AG04450 (cell line): Measurements from ENCODE around the gene TRIP10. TPM values are rescaled to one million over a fixed set of nuclear protein-coding genes. Genes with fewer than 3 reads are reported as not detected.

Source experiments
- CTCF ChIA-PET: fragments of 300-600, 350-600 bp; formaldehyde crosslinking; extraction: SDS; loops from one replicate; lab custom pipeline; 2022; ENCODE audit warnings: antibody characterized with exemption, inconsistent platforms; lab: Charles Lee
- POLR2A ChIA-PET: fragments of 350-600 bp; formaldehyde crosslinking; extraction: SDS; loops from one replicate; lab custom pipeline; 2021; ENCODE audit warnings: antibody characterized with exemption, inconsistent platforms; lab: Yijun Ruan, JAX
- DNase-seq: peaks from one replicate; pipeline ENCODE4 v3.0.0-alpha.2; 2011; ENCODE audit warnings: low read depth, low spot score
- H3K27ac ChIP-seq: one replicate; pipeline ENCODE4 v1.5.1; 2012; ENCODE audit warnings: low read depth, low read length, control low read depth
- H3K27me3 ChIP-seq: one replicate; pipeline ENCODE4 v1.6.0; 2012; ENCODE audit warnings: low read length; ENCODE audit not compliant: control insufficient read depth, insufficient read depth
- H3K4me3 ChIP-seq: 2 replicates; pipeline ENCODE4 v1.5.1; 2011; ENCODE audit warnings: mild to moderate bottlenecking, low read depth, low read length, control low read depth
- H3K9me3 ChIP-seq: 2 replicates; pipeline ENCODE4 v1.5.1; 2012; ENCODE audit warnings: low read length; ENCODE audit not compliant: control insufficient read depth, insufficient read depth
- CTCF ChIP-seq: IDR thresholded peaks from 2 replicates; pipeline ENCODE4 v1.5.1; 2011; ENCODE audit warnings: low read depth, low read length, control low read depth, inconsistent platforms
- polyA plus RNA-seq: library from polyadenylated mRNA; depleted of rRNA; stranded (reverse); fragments of >200 nt; gene quantifications from 2 replicates; pipeline ENCODE4 v1.2.3, GENCODE V29; 2011

TRIP10 gene
- polyA plus RNA-seq, 1 experiment, result 29.3 TPM

DNA sequence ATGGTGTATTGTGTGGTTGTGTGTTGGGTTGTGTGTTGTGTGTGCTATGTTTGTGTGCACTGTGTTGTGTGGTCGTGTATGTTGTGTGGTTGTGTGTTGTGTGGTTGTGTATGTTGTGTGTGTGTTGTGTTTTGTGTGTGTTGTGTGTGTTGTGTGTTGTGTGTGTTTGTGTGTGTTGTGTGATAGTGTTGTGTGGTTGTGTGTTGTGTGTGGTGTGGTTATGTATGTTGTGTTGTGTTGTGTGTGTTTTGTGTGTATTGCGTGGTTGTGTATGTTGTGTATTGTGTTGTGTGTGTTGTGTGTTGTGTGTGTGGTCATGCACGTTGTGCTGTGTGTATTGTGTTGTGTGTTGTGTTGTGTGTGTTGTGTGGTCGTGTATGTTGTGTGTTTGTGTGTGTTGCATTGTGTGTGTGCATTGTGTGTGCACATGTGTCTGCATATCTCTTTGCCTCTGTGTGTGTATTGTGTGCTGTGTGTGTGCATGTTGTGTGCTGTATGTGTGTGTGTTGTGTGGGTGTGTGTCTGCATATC is 22.0 kb upstream of the TRIP10 start:
- no peak for DNase-seq
- Histone ChIP-seq H3K9me3 (peaks cover 18% of the 10 kb centered on the region; the same call in 1 of the 2 replicates), H3K27me3 (peaks cover 4% of the 10 kb centered on the region), H3K27ac (no peak overlapping the region), H3K4me3 (no peak overlapping the region)
- CTCF ChIA-PET, result no interaction called here
- POLR2A ChIA-PET, result no interaction called here
- no peak for TF ChIP-seq CTCF

GRCh38 chr19:6718111-6718740 is 21.3 kb upstream of the TRIP10 start:
- no peak for DNase-seq
- H3K4me3 ChIP-seq, result no peak overlapping the region
- peaks cover 14% of the 10 kb centered on the region; the same call in 1 of the 2 replicates for H3K9me3 ChIP-seq
- POLR2A ChIA-PET, result no interaction called here
- TF ChIP-seq CTCF, result no peak
- no peak overlapping the region for H3K27ac ChIP-seq
- CTCF ChIA-PET, result no interaction called here
- H3K27me3 ChIP-seq, result peaks cover 4% of the 10 kb centered on the region

GRCh38 chr19:6718741-6719539 is 20.5 kb upstream of the TRIP10 start:
- no peak for DNase-seq
- TF ChIP-seq CTCF, result no peak
- Histone ChIP-seq H3K4me3 (no peak overlapping the region), H3K27me3 (peaks cover 4% of the 10 kb centered on the region), H3K9me3 (peaks cover 12% of the 10 kb centered on the region; the same call in 1 of the 2 replicates), H3K27ac (no peak overlapping the region)
- CTCF ChIA-PET, result no interaction called here
- POLR2A ChIA-PET, result no interaction called here

DNA sequence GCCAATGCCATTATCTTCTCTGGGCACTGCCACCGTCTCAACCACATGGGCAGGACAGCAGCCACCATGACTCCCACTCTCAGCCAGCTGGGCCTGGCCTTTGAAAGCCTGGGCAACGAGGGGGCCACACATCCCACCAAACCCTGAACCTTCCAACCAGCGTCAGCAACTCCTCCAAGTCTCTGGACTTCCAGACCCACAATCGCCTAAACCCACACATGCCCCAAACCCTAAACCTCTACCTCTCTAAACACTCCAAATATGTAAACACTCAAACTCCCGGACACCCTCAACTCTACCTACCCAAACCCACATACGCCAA is 20.0 kb upstream of the TRIP10 start:
- peaks cover 12% of the 10 kb centered on the region; the same call in 1 of the 2 replicates for H3K9me3 ChIP-seq
- no peak overlapping the region for H3K4me3 ChIP-seq
- no peak for TF ChIP-seq CTCF
- H3K27ac ChIP-seq, result no peak overlapping the region
- CTCF ChIA-PET, result no interaction called here
- DNase-seq, result no peak
- POLR2A ChIA-PET, result no interaction called here
- peaks cover 4% of the 10 kb centered on the region for H3K27me3 ChIP-seq

- no peak for TF ChIP-seq CTCF
- ChIA-PET CTCF (no interaction called here), POLR2A (no interaction called here)
- H3K9me3 ChIP-seq, result peaks cover 12% of the 10 kb centered on the region; the same call in 1 of the 2 replicates
- no peak overlapping the region for H3K27ac ChIP-seq
- H3K4me3 ChIP-seq, result no peak overlapping the region
- H3K27me3 ChIP-seq, result peaks cover 4% of the 10 kb centered on the region
- DNase-seq, result no peak
Observed at GRCh38 chr19:6719992-6720368, 19.5 kb upstream of the TRIP10 start.
